Measurements from ENCODE around the gene MFAP3L. TPM values are rescaled to one million over a fixed set of nuclear protein-coding genes. Genes with fewer than 3 reads are reported as not detected.

The MFAP3L gene
- total and polyA plus RNA-seq, 2 donors (not counting 1 experiment from before 2014, with no cell fraction given) = 0.49 to 0.50 TPM

- Histone ChIP-seq H3K4me1 (ENCODE audit: control insufficient read depth, extremely low read depth, insufficient read depth, low read length) (no peaks in the 10 kb centered on the region), H3K36me3 (ENCODE audit: control insufficient read depth, insufficient read depth, low read length) (no peaks in the 10 kb centered on the region), H2AFZ (ENCODE audit: low read length) (no peak overlapping the region), H3K4me2 (ENCODE audit: extremely low read depth, insufficient read depth, low read length) (no peak overlapping the region), H3K4me3 (replicated peaks in 1 of 4; ENCODE audit: control extremely low read depth in 1 of 4, insufficient read depth in 1 of 4, low read depth in 3 of 4, low read length in 4 of 4) (no peak overlapping the region), H3K9me3 (ENCODE audit: control insufficient read depth, insufficient read depth, low read depth, low read length) (no peaks in the 10 kb centered on the region), H4K20me1 (ENCODE audit: control insufficient read depth, extremely low read depth, insufficient read depth, low read length) (no peaks in the 10 kb centered on the region), H3K27me3 (ENCODE audit: control insufficient read depth, insufficient read depth, low read length) (no peaks in the 10 kb centered on the region), H3K27ac (ENCODE audit: insufficient read depth, low read length) (no peak overlapping the region), H3K79me2 (ENCODE audit: control insufficient read depth, insufficient read depth, low read length) (no peaks in the 10 kb centered on the region), H3K9ac (ENCODE audit: insufficient read depth, low read length) (no peak overlapping the region)
- TF ChIP-seq CTCF (conservative IDR thresholded peaks at IDR 0.05 in 1 of 2, IDR thresholded peaks at IDR 0.05 in 1 of 2; ENCODE audit: low read depth in 1 of 2, low read length in 2 of 2) = no peak
- TF ChIP-seq EZH2 (IDR thresholded peaks at IDR 0.05; ENCODE audit: low read length, missing control alignments) = no peak
- no peak for DNase-seq (ENCODE audit: low read depth in 2 of 2)
Observed at GRCh38 chr4:170035845-170036244, 9.7 kb upstream of the MFAP3L start.

GRCh38 chr4:170035231-170035630, 9.0 kb upstream of the MFAP3L start:
- no peak overlapping the region for H3K9ac ChIP-seq (ENCODE audit: insufficient read depth, low read length)
- H2AFZ ChIP-seq (ENCODE audit: low read length) = no peak overlapping the region
- no peak for DNase-seq (ENCODE audit: low read depth in 2 of 2)
- no peaks in the 10 kb centered on the region for H3K4me1 ChIP-seq (ENCODE audit: control insufficient read depth, extremely low read depth, insufficient read depth, low read length)
- no peak overlapping the region for H3K4me3 ChIP-seq (replicated peaks in 1 of 4; ENCODE audit: control extremely low read depth in 1 of 4, insufficient read depth in 1 of 4, low read depth in 3 of 4, low read length in 4 of 4)
- no peaks in the 10 kb centered on the region for H3K9me3 ChIP-seq (ENCODE audit: control insufficient read depth, insufficient read depth, low read depth, low read length)
- H3K36me3 ChIP-seq (ENCODE audit: control insufficient read depth, insufficient read depth, low read length) = no peaks in the 10 kb centered on the region
- H4K20me1 ChIP-seq (ENCODE audit: control insufficient read depth, extremely low read depth, insufficient read depth, low read length) = no peaks in the 10 kb centered on the region
- TF ChIP-seq CTCF (conservative IDR thresholded peaks at IDR 0.05 in 1 of 2, IDR thresholded peaks at IDR 0.05 in 1 of 2; ENCODE audit: low read depth in 1 of 2, low read length in 2 of 2) (no peak), EZH2 (IDR thresholded peaks at IDR 0.05; ENCODE audit: low read length, missing control alignments) (no peak)
- H3K27me3 ChIP-seq (ENCODE audit: control insufficient read depth, insufficient read depth, low read length) = no peaks in the 10 kb centered on the region
- H3K79me2 ChIP-seq (ENCODE audit: control insufficient read depth, insufficient read depth, low read length) = no peaks in the 10 kb centered on the region
- no peak overlapping the region for H3K27ac ChIP-seq (ENCODE audit: insufficient read depth, low read length)
- no peak overlapping the region for H3K4me2 ChIP-seq (ENCODE audit: extremely low read depth, insufficient read depth, low read length)

GRCh38 chr4:170033999-170034398, 7.8 kb upstream of the MFAP3L start:
- Histone ChIP-seq H3K4me2 (ENCODE audit: extremely low read depth, insufficient read depth, low read length) (no peak overlapping the region), H3K4me1 (ENCODE audit: control insufficient read depth, extremely low read depth, insufficient read depth, low read length) (no peaks in the 10 kb centered on the region), H2AFZ (ENCODE audit: low read length) (no peak overlapping the region), H3K9me3 (ENCODE audit: control insufficient read depth, insufficient read depth, low read depth, low read length) (no peaks in the 10 kb centered on the region), H3K79me2 (ENCODE audit: control insufficient read depth, insufficient read depth, low read length) (no peaks in the 10 kb centered on the region), H4K20me1 (ENCODE audit: control insufficient read depth, extremely low read depth, insufficient read depth, low read length) (no peaks in the 10 kb centered on the region), H3K36me3 (ENCODE audit: control insufficient read depth, insufficient read depth, low read length) (no peaks in the 10 kb centered on the region), H3K9ac (ENCODE audit: insufficient read depth, low read length) (no peak overlapping the region), H3K4me3 (replicated peaks in 1 of 4; ENCODE audit: control extremely low read depth in 1 of 4, insufficient read depth in 1 of 4, low read depth in 3 of 4, low read length in 4 of 4) (no peak overlapping the region), H3K27me3 (ENCODE audit: control insufficient read depth, insufficient read depth, low read length) (no peaks in the 10 kb centered on the region), H3K27ac (ENCODE audit: insufficient read depth, low read length) (no peak overlapping the region)
- TF ChIP-seq CTCF (conservative IDR thresholded peaks at IDR 0.05 in 1 of 2, IDR thresholded peaks at IDR 0.05 in 1 of 2; ENCODE audit: low read depth in 1 of 2, low read length in 2 of 2) (no peak), EZH2 (IDR thresholded peaks at IDR 0.05; ENCODE audit: low read length, missing control alignments) (no peak)
- no peak for DNase-seq (ENCODE audit: low read depth in 2 of 2)

All from fibroblast of lung (primary cell).